ENCODE data around the gene BTNL2.
"Not testable (repeated sequence)": the region's sequence is repeated elsewhere in the genome, so short reads cannot be mapped to it uniquely, and the experiment has no call there.

The BTNL2 gene

DNA sequence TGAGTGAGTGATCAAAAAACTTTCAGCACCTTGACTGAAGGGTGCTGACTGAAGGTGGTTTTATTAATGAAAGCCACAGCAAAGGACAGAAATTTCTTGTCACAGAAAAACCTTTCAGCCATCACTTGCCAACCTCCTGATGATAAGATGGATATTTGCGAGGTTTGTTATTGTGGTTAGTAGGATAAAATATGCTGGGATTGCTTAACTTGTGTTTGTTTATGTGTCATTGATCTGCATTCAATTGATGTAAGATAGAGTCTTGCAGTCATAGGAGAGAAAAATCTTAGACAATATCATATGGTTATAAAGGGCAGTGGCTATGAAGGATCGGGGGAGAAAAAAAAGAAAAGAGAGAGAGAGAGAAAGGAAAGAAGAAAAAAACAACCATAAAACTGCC lies 36.5 kb downstream of the BTNL2 start:
- DNase-seq (ENCODE audit: low read depth), result no peak

DNA sequence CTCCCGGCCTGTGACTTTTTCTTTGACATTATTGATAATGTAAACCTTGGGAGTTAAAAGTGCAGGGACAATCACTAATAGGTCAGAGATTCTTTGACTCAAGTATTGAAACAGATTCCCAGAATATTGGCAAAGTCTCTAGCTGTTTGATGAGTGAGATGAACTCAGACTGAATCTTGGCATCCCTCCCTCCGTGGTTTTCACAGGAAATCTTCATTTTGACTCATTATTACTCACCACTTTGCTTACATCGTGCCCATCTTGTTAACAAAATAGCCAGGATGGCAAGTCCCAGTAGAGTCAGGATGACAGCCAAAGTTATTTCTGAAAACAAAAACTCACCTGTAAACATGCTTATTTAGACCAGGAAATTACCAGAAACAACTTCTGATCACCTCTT lies 37.3 kb downstream of the BTNL2 start:
- no peak for DNase-seq (ENCODE audit: low read depth)

DNA sequence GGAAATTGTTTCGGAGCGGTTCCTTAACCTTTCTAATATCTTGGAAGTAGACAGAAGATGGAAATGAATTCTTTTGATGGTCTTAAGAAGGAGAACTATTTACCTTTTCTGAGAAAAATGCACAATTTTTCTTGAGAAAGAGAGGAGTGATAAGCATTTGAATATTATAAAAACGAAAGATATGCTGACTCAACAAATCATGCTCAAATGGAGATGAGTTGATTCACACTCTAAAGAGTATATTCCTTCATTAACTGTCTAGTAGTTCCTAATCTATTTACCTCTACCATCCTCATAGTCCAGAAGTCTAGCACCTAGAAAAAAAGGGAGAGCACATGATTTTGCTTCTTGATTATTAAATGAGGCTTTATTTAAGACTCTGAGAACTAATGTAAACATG lies 39.3 kb downstream of the BTNL2 start:
- DNase-seq (ENCODE audit: low read depth), result no peak

DNA sequence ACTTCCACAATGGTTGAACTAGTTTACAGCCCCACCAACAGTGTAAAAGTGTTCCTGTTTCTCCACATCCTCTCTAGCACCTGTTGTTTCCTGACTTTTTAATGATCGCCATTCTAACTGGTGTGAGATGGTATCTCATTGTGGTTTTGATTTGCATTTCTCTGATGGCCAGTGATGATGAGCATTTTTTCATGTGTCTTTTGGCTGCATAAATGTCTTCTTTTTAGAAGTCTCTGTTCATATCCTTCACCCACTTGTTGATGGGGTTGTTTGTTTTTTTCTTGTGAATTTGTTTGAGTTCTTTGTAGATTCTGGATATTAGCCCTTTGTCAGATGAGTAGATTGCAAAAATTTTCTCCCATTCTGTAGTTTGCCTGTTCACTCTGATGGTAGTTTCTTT lies 47.8 kb downstream of the BTNL2 start:
- not testable (repeated sequence) for DNase-seq (ENCODE audit: low read depth)

DNA sequence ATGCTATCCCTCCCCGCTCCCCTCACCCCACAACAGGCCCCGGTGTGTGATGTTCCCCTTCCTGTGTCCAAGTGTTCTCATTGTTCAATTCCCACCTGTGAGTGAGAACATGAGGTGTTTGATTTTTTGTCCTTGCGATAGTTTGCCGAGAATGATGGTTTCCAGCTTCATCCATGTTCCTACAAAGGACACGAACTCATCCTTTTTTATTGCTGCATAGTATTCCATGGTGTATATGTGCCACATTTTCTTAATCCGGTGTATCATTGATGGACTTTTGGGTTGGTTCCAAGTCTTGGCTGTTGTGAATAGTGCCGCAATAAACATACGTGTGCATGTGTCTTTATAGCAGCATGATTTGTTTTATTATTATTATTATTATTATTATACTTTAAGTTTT lies 48.4 kb downstream of the BTNL2 start:
- DNase-seq (ENCODE audit: low read depth), result not testable (repeated sequence)

DNA sequence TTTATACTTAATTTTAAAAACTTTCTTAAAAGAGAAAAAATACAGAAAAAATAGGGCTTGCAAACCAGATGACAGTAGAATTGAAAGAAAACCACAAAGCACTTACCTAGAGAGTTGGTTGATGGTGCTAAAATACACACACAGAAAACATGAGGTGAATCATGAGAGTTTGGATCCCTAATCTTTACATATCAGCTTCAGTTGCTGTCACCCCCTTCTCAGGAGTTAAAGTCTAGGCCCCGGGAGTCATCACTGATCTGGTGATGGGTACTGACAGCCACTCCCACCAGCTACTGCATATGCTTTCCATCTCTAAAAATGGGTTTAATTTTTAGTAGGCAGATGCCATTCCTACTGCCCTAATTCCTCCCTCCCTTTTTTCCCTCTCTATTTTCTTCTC lies 52.0 kb downstream of the BTNL2 start:
- no peak for DNase-seq (ENCODE audit: low read depth)

DNA sequence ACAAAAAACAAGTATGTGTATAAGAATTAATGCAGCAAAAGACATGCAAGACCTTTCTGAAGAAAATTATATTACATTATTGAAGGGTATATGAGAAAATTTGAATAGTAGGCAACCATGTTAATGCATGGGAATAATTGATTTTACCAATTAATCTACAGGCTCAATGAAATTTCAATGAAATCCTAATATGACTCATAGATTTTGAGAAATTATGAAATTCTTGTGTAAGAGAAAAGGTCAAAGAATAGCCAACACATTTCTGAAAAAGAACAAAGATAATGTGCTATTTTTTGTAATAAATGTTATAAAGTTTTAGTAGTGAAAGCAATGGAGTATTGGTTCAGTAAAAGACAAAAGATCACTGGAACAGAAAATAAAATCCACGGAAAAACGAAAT lies 53.6 kb downstream of the BTNL2 start:
- no peak for DNase-seq (ENCODE audit: low read depth)

Data from activated T-helper 1 cell treated with Interleukin-2 at 50 U/mL for 16 hours (primary cell).